B cell (primary cell): ENCODE results near the gene YPEL4. TPM values are rescaled to one million over a fixed set of nuclear protein-coding genes. Genes with fewer than 3 reads are reported as not detected.

Source experiments
- ATAC-seq: fragments of 200-7000 bp; cut with Tn5 transposase; one replicate; pipeline ENCODE4 v1.10.0; 2021; ENCODE audit warnings: low read depth, mild to moderate bottlenecking, moderate number of reproducible peaks, moderate library complexity
- CTCF ChIA-PET: fragments of 350-600 bp; sonication (Branson Sonifier 250); formaldehyde crosslinking; loops from one replicate; lab custom pipeline; 2021; ENCODE audit warnings: antibody characterized with exemption, inconsistent platforms; lab: Charles Lee
- POLR2A ChIA-PET: fragments of 350-600 bp; sonication (Branson Sonifier 250); formaldehyde crosslinking; loops from one replicate; lab custom pipeline; 2021; ENCODE audit warnings: antibody characterized with exemption; lab: Charles Lee
- DNase-seq: peaks from one replicate; pipeline ENCODE4 v3.0.0; 2013
- H2AFZ ChIP-seq: 2 replicates; pipeline ENCODE4 v1.6.1; 2012; ENCODE audit warnings: mild to moderate bottlenecking, low read depth, low read length; ENCODE audit not compliant: insufficient read depth, poor library complexity, severe bottlenecking
- H3K27ac ChIP-seq, 2 donors: 1 replicate in 1 of 2; 2 replicates in 1 of 2; pipeline ENCODE4 v1.5.1; 2012 to 2013; ENCODE audit warnings: low read length in 2 of 2, mild to moderate bottlenecking in 2 of 2, moderate library complexity in 1 of 2
- H3K27me3 ChIP-seq, 4 experiments: fragments of 200-600 bp in 1 of 4; sonication (generic) in 1 of 4; replicated peaks in 1 of 4; 1 replicate in 2 of 4; 2 replicates in 2 of 4; pipeline versions ENCODE4 v1.6.1 to v1.7.0; 2013 to 2016; ENCODE audit warnings: low read length in 3 of 4, mild to moderate bottlenecking in 2 of 4, mixed read lengths in 1 of 4, moderate library complexity in 1 of 4; ENCODE audit not compliant: insufficient read depth in 4 of 4, control insufficient read depth in 3 of 4; ENCODE audit errors: control extremely low read depth in 1 of 4
- H3K36me3 ChIP-seq, 2 experiments: replicated peaks in 1 of 2; 1 replicate in 1 of 2; 2 replicates in 1 of 2; pipeline versions ENCODE4 v1.6.1 to v1.7.1; 2013; ENCODE audit warnings: low read length in 1 of 2; ENCODE audit not compliant: insufficient read depth in 2 of 2, control insufficient read depth in 1 of 2; ENCODE audit errors: control extremely low read depth in 1 of 2, extremely low read depth in 1 of 2
- H3K4me1 ChIP-seq, 2 donors: fragments of 200-600 bp in 1 of 2; sonication (generic) in 1 of 2; 1 replicate in 1 of 2; 2 replicates in 1 of 2; pipeline versions ENCODE4 v1.5.1 to v1.6.1; 2013 to 2017; ENCODE audit warnings: low read length in 2 of 2; ENCODE audit not compliant: control insufficient read depth in 2 of 2, insufficient read depth in 2 of 2
- H3K4me2 ChIP-seq: replicated peaks from 2 replicates; pipeline ENCODE3; 2012; ENCODE audit warnings: mild to moderate bottlenecking, low read depth, low read length; ENCODE audit not compliant: poor library complexity, severe bottlenecking
- H3K4me3 ChIP-seq, 5 experiments: fragments of 200-600 bp in 1 of 5; sonication (generic) in 1 of 5; 1 replicate in 3 of 5; 2 replicates in 2 of 5; pipeline versions ENCODE4 v1.5.1 to v1.7.0; 2011 to 2016; ENCODE audit warnings: low read length in 4 of 5, mild to moderate bottlenecking in 4 of 5, low read depth in 2 of 5, control low read depth in 1 of 5, moderate library complexity in 1 of 5; ENCODE audit not compliant: insufficient read depth in 1 of 5; ENCODE audit errors: control extremely low read depth in 1 of 5, extremely low read depth in 1 of 5
- H3K79me2 ChIP-seq: fragments of 200-600 bp; sonication (generic); one replicate; pipeline ENCODE4 v1.6.0; 2016; ENCODE audit warnings: low read length; ENCODE audit not compliant: control insufficient read depth, insufficient read depth
- H3K9ac ChIP-seq: fragments of 200-600 bp; sonication (generic); 2 replicates; pipeline ENCODE4 v1.6.1; 2017; ENCODE audit warnings: mild to moderate bottlenecking, low read length, moderate library complexity
- H3K9me3 ChIP-seq, 3 donors: one replicate each; pipeline versions ENCODE4 v1.6.1 to v1.7.1; 2013; ENCODE audit warnings: low read length in 2 of 3; ENCODE audit not compliant: control insufficient read depth in 2 of 3, insufficient read depth in 1 of 3; ENCODE audit errors: control extremely low read depth in 1 of 3
- H4K20me1 ChIP-seq: 2 replicates; pipeline ENCODE4 v1.6.0; 2012; ENCODE audit warnings: mild to moderate bottlenecking, low read length; ENCODE audit not compliant: insufficient read depth, control insufficient read depth, poor library complexity, severe bottlenecking
- H3K27ac Mint-ChIP-seq: one replicate; pipeline ENCODE4 v1.8.0; 2021; ENCODE audit warnings: mixed read lengths
- H3K27me3 Mint-ChIP-seq: one replicate; pipeline ENCODE4 v1.8.0; 2021; ENCODE audit warnings: mixed read lengths
- H3K4me1 Mint-ChIP-seq: one replicate; pipeline ENCODE4 v1.8.0; 2021; ENCODE audit warnings: mixed read lengths
- H3K4me3 Mint-ChIP-seq: one replicate; pipeline ENCODE4 v1.8.0; 2021; ENCODE audit warnings: mixed read lengths
- H3K9me3 Mint-ChIP-seq: one replicate; pipeline ENCODE4 v1.8.0; 2022; ENCODE audit warnings: mixed read lengths; ENCODE audit not compliant: insufficient read depth
- CTCF ChIP-seq: fragments of 200-600 bp; IDR thresholded peaks from one replicate; pipeline ENCODE4 v1.8.0; 2022; ENCODE audit warnings: antibody characterized with exemption, mild to moderate bottlenecking
- EZH2 ChIP-seq: IDR thresholded peaks from 2 replicates; pipeline ENCODE4 v1.6.1; 2012; ENCODE audit warnings: borderline replicate concordance, low read depth, mild to moderate bottlenecking, moderate library complexity, low read length; ENCODE audit not compliant: insufficient read depth, poor library complexity, severe bottlenecking
- WGBS: methylation state at CpG from one replicate; pipeline ENCODE4 v1.1.5; 2013; ENCODE audit warnings: missing lambda C conversion rate; ENCODE audit not compliant: insufficient coverage; 5-methylcytosine and 5-hydroxymethylcytosine counted together
- intact Hi-C: fragments of 100-400 bp; cut with micrococcal nuclease; formaldehyde crosslinking; loops from one replicate; pipeline ENCODE4 v1.10.0; 2022
- polyA plus RNA-seq: library from polyadenylated mRNA; depleted of rRNA; stranded (reverse); fragments of >200 nt; gene quantifications from 2 replicates; pipeline ENCODE4 v1.2.3, GENCODE V29; 2012
- total RNA-seq, 2 donors: library from RNA; stranded (reverse); fragments of 120-200 nt in 1 of 2; gene quantifications; 1 replicate in 1 of 2; 2 replicates in 1 of 2; pipeline versions ENCODE4 v1.2.3 to v1.2.4, GENCODE V29; 2013 to 2022

Gene YPEL4
- total and polyA plus RNA-seq, 2 donors (not counting 1 experiment from before 2014, with no cell fraction given), result 0.03 to 1.1 TPM

DNA sequence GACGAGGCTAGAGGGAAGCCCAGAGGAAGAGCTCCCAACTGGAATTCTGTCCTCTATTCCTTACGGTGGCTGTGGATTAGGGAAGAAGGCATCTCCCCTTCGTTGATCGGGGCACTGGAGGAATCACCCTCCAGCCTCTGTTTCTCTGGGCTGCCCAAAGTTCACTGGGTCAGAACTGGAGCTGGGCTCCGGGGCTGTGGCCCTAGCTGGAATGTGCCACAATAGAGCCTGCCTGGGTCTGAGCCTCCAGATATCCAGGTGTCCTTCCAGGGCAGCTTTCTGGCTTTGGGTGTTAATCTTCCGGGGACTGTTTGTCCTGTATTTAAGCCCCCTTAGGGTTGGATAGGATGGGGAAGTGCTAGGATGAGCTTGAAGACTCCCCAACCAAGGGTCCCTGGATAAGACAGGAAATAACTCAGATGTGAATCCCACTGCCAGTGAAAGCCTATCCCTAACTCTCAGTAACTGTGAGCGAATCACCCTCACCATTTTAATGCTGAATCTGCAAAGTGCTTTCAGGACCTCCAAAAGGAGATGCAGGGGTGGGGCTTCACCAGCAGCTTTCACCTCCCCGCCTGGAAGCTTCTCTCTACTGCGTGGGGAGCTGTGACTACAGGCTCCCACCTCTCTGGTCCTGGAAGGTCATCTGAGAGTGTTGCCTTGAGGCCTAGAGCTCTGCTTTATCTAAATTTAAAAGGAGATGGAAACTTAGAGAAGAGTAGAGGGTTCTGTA lies 9.5 kb downstream of the YPEL4 start:
- ATAC-seq, result no peak
- TF ChIP-seq EZH2 (no peak), CTCF (no peak)
- H3K4me1 Mint-ChIP-seq, result peaks cover 24% of the 10 kb centered on the region
- H4K20me1 ChIP-seq, result no peaks in the 10 kb centered on the region
- peak overlapping the region; percentile 37 for H3K4me3 Mint-ChIP-seq
- H3K27ac ChIP-seq, result no peak overlapping the region
- peak overlapping the region; percentile 99 for H3K4me2 ChIP-seq
- H3K4me1 ChIP-seq, result peaks cover 23 to 30% of the 10 kb centered on the region in 2 donors
- no peaks in the 10 kb centered on the region for H3K9me3 Mint-ChIP-seq
- H3K9me3 ChIP-seq, result peaks cover 0 to 3% (median 0%) of the 10 kb centered on the region in 3 donors
- ChIA-PET POLR2A (no interaction called here), CTCF (interaction anchor here (0.7 to 8.3 kb wide), 25 partner anchors 8 to 884 kb away, joined by 3 to 106 read pairs (median 6); partner anchors contain the start of genes RTN4RL2 and UBE2L6)
- WGBS, result 78% methylated on average over 9 of the region's 9 CpGs
- H3K27me3 ChIP-seq, result peaks cover 0 to 49% (median 14%) of the 10 kb centered on the region in 4 experiments
- H3K79me2 ChIP-seq, result no peaks in the 10 kb centered on the region
- H2AFZ ChIP-seq, result no peak overlapping the region
- H3K27me3 Mint-ChIP-seq, result peaks cover 50% of the 10 kb centered on the region
- intact Hi-C loops, result loop anchor here (5.0 kb wide), 1 partner anchor 108 kb away; the partner anchor contains the start of gene TIMM10
- H3K36me3 ChIP-seq, result no peaks in the 10 kb centered on the region
- DNase-seq, result no peak
- no peak overlapping the region for H3K9ac ChIP-seq
- H3K4me3 ChIP-seq, result no peak overlapping the region
- H3K27ac Mint-ChIP-seq, result no peak overlapping the region
